ENCODE data around the gene DIP2B. TPM values are rescaled to one million over a fixed set of nuclear protein-coding genes. Genes with fewer than 3 reads are reported as not detected.

DIP2B gene
- polyA plus RNA-seq, 2 of the 4 experiments (the other 2 are of a cell fraction): 16.9 to 29.3 TPM

GRCh38 chr12:50686976-50687375 is 182.2 kb downstream of the DIP2B start:
- no peak for FAIRE-seq
- no peaks in the 10 kb centered on the region for H3K9me3 ChIP-seq
- ChIA-PET POLR2A (interaction anchor here (0.7 kb wide), 1 partner anchor 43 kb away, joined by 3 read pairs; no protein-coding TSS in a partner anchor), CTCF (no interaction called here)
- no peak overlapping the region for H3K4me2 ChIP-seq
- no peak for ATAC-seq
- no peak for DNase-seq (ENCODE audit: low read depth in 1 of 2, low spot score in 1 of 2)
- no peak overlapping the region for H3K4me3 ChIP-seq
- no peaks in the 10 kb centered on the region for H3K4me1 ChIP-seq
- H3K27ac ChIP-seq: no peak overlapping the region
- 92% methylated on average over 2 of the region's 2 CpGs for WGBS (ENCODE audit: missing lambda C conversion rate)
- no peak for TF ChIP-seq POLR2AphosphoS2 (conservative IDR thresholded peaks at IDR 0.05; ENCODE audit: low read length)
- no peak for TF ChIP-seq MAFK (IDR thresholded peaks at IDR 0.05; ENCODE audit: partially characterized antibody)

DNA sequence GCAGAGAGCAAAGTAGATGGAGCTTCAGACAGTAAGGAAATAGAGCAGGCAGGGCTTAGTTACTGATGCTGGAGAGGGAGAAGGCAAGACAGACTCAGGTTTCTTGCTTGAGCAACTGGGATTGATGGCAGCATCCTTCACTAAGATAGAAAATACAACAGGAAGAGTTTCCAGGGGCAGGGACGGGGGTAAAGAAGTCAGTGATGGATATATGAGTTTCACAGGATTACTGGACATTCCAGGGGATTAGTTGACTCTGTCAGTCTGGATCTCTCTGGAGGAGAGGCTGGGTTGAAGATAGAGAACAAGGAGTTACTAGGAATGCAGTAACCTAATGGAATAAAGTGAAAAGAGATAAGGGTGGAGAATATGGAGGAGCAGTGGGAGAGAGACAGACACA is 184.7 kb downstream of the DIP2B start:
- ChIA-PET POLR2A (no interaction called here), CTCF (interaction anchor here (1.9 kb wide), 1 partner anchor 185 kb away, joined by 13 read pairs; the partner anchor contains the start of gene DIP2B)
- no peak overlapping the region for H3K4me2 ChIP-seq
- H3K9me3 ChIP-seq: no peaks in the 10 kb centered on the region
- H3K4me3 ChIP-seq: no peak overlapping the region
- TF ChIP-seq RAD21 (conservative IDR thresholded peaks at IDR 0.05 in 1 of 2, IDR thresholded peaks at IDR 0.05 in 1 of 2): no peak
- no peak for TF ChIP-seq MAX (IDR thresholded peaks at IDR 0.05)
- TF ChIP-seq NR3C1 (IDR thresholded peaks at IDR 0.05): no peak
- TF ChIP-seq ATOH8 (CRISPR knock-in tag; IDR thresholded peaks at IDR 0.05; ENCODE audit: low read depth): no peak
- no peak for TF ChIP-seq ZC3H11A (IDR thresholded peaks at IDR 0.05)
- TF ChIP-seq EHMT2 (IDR thresholded peaks at IDR 0.05; ENCODE audit: low read depth): no peak
- no peak for TF ChIP-seq JUNB (IDR thresholded peaks at IDR 0.05)
- TF ChIP-seq ELK1 (IDR thresholded peaks at IDR 0.05; ENCODE audit: low read depth, low read length): no peak
- TF ChIP-seq, protein P1, sequence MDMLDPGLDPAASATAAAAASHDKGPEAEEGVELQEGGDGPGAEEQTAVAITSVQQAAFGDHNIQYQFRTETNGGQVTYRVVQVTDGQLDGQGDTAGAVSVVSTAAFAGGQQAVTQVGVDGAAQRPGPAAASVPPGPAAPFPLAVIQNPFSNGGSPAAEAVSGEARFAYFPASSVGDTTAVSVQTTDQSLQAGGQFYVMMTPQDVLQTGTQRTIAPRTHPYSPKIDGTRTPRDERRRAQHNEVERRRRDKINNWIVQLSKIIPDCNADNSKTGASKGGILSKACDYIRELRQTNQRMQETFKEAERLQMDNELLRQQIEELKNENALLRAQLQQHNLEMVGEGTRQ (IDR thresholded peaks at IDR 0.05): no peak
- TF ChIP-seq TP53 (CRISPR knock-in tag; IDR thresholded peaks at IDR 0.05): no peak
- TF ChIP-seq SREBF2 (IDR thresholded peaks at IDR 0.05): no peak
- no peak for TF ChIP-seq HEYL (CRISPR knock-in tag; IDR thresholded peaks at IDR 0.05)
- TF ChIP-seq HOXB5 (CRISPR knock-in tag; IDR thresholded peaks at IDR 0.05): no peak
- ATAC-seq (no peak), FAIRE-seq (no peak), DNase-seq (ENCODE audit: low read depth in 1 of 2, low spot score in 1 of 2) (no peak)
- 79% methylated on average over 1 of the region's 1 CpG for WGBS (ENCODE audit: missing lambda C conversion rate)
- H3K27ac ChIP-seq: no peak overlapping the region
- H3K4me1 ChIP-seq: no peaks in the 10 kb centered on the region

DNA sequence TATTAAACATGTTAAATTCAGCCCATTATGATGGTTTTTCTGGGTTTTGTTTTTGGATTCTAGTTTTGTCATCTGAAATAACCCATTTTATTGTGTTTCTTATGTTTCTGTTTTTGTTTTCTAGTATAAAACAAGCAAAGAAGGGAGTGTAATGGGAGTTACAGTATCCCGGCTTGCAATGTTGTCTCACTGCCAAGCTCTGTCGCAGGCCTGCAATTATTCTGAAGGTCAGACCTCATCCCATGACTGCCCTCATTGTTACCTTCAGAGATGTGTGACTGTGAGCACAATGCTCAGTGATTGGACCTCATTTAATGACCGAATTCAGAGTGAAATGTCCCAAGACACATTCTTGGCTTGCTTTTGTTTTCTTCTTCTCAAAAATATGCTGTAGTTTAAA is 186.1 kb downstream of the DIP2B start:
- no peak for FAIRE-seq
- Histone ChIP-seq H3K27ac (no peak overlapping the region), H3K9me3 (no peaks in the 10 kb centered on the region), H3K4me1 (no peaks in the 10 kb centered on the region), H3K4me3 (no peak overlapping the region), H3K4me2 (no peak overlapping the region)
- ATAC-seq: no peak
- ChIA-PET POLR2A (no interaction called here), CTCF (interaction anchor here (1.3 to 1.5 kb wide), 2 partner anchors 53 to 186 kb away, joined by 3 to 6 read pairs; partner anchors contain the start of gene DIP2B)
- TF ChIP-seq, protein P2, sequence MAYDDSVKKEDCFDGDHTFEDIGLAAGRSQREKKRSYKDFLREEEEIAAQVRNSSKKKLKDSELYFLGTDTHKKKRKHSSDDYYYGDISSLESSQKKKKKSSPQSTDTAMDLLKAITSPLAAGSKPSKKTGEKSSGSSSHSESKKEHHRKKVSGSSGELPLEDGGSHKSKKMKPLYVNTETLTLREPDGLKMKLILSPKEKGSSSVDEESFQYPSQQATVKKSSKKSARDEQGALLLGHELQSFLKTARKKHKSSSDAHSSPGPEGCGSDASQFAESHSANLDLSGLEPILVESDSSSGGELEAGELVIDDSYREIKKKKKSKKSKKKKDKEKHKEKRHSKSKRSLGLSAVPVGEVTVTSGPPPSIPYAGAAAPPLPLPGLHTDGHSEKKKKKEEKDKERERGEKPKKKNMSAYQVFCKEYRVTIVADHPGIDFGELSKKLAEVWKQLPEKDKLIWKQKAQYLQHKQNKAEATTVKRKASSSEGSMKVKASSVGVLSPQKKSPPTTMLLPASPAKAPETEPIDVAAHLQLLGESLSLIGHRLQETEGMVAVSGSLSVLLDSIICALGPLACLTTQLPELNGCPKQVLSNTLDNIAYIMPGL (CRISPR knock-in tag; IDR thresholded peaks at IDR 0.05; ENCODE audit: borderline replicate concordance): no peak
- TF ChIP-seq CBX2 (IDR thresholded peaks at IDR 0.05; ENCODE audit: borderline replicate concordance, low read depth): no peak
- TF ChIP-seq NPAS2 (CRISPR knock-in tag; IDR thresholded peaks at IDR 0.05; ENCODE audit: borderline replicate concordance): no peak
- TF ChIP-seq SREBF2 (IDR thresholded peaks at IDR 0.05): no peak
- TF ChIP-seq REST (IDR thresholded peaks at IDR 0.05): no peak
- TF ChIP-seq EHF (CRISPR knock-in tag; IDR thresholded peaks at IDR 0.05): no peak
- no peak for TF ChIP-seq CHD4 (IDR thresholded peaks at IDR 0.05; ENCODE audit: borderline replicate concordance)
- DNase-seq (ENCODE audit: low read depth in 1 of 2, low spot score in 1 of 2): no peak
- WGBS (ENCODE audit: missing lambda C conversion rate): 93% methylated on average over 3 of the region's 3 CpGs

Data from A549 (cell line).